ENCODE results near the gene AATK. TPM values are rescaled to one million over a fixed set of nuclear protein-coding genes. Genes with fewer than 3 reads are reported as not detected.

Gene AATK
- total RNA-seq, 1 donor from 2014 or later: 0.42 TPM

DNA sequence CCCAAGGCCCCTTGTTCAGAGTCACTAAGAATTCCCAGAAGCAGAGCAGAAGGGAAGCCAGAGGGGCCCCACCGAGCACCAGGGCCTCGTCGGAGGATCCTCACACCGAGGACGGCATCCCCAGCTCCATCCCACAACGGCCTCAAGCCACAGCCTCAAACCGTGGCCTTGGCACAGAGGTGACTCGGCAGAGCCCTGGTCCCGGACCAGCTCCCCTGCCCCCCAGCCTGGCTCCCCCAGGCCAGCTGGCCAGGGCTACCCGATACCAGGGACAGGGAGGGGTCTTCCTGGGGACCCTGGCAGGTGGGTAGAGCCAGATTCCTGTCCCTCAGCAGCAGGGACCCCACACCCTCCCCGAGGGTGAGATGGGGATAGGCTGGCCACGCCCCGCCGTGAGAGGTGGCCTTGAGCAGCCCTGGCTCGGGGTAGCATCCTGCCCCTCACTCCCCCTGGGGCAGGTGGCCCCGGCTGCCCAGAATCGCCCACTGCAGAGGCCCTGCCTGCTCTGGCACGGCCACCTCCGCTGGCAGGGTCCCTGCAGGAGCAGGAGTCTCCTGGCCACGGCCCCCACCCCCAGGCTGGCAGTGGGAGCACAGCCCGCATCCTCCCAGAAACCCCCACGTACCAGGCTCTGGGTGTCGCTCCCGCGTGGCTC is 6.3 kb downstream of the AATK start:
- no peak for ATAC-seq (ENCODE audit: low read depth)
- H3K9me3 Mint-ChIP-seq: no peaks in the 10 kb centered on the region
- TF ChIP-seq, protein P1, sequence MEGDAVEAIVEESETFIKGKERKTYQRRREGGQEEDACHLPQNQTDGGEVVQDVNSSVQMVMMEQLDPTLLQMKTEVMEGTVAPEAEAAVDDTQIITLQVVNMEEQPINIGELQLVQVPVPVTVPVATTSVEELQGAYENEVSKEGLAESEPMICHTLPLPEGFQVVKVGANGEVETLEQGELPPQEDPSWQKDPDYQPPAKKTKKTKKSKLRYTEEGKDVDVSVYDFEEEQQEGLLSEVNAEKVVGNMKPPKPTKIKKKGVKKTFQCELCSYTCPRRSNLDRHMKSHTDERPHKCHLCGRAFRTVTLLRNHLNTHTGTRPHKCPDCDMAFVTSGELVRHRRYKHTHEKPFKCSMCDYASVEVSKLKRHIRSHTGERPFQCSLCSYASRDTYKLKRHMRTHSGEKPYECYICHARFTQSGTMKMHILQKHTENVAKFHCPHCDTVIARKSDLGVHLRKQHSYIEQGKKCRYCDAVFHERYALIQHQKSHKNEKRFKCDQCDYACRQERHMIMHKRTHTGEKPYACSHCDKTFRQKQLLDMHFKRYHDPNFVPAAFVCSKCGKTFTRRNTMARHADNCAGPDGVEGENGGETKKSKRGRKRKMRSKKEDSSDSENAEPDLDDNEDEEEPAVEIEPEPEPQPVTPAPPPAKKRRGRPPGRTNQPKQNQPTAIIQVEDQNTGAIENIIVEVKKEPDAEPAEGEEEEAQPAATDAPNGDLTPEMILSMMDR (IDR thresholded peaks at IDR 0.05): no peak
- CTCF ChIA-PET: no interaction called here
- no peak overlapping the region for H3K4me3 Mint-ChIP-seq
- H3K27ac Mint-ChIP-seq: no peak overlapping the region
- peaks cover 4% of the 10 kb centered on the region for H3K4me1 Mint-ChIP-seq
- no peak for DNase-seq
- H3K36me3 Mint-ChIP-seq (ENCODE audit: low read depth): no peaks in the 10 kb centered on the region
- intact Hi-C loops (cut with micrococcal nuclease): loop anchor here (10.0 kb wide), 1 partner anchor 65 kb away; the partner anchor contains the start of gene CEP131
- peaks cover 21% of the 10 kb centered on the region for H3K27me3 Mint-ChIP-seq
- POLR2A ChIA-PET: no interaction called here

DNA sequence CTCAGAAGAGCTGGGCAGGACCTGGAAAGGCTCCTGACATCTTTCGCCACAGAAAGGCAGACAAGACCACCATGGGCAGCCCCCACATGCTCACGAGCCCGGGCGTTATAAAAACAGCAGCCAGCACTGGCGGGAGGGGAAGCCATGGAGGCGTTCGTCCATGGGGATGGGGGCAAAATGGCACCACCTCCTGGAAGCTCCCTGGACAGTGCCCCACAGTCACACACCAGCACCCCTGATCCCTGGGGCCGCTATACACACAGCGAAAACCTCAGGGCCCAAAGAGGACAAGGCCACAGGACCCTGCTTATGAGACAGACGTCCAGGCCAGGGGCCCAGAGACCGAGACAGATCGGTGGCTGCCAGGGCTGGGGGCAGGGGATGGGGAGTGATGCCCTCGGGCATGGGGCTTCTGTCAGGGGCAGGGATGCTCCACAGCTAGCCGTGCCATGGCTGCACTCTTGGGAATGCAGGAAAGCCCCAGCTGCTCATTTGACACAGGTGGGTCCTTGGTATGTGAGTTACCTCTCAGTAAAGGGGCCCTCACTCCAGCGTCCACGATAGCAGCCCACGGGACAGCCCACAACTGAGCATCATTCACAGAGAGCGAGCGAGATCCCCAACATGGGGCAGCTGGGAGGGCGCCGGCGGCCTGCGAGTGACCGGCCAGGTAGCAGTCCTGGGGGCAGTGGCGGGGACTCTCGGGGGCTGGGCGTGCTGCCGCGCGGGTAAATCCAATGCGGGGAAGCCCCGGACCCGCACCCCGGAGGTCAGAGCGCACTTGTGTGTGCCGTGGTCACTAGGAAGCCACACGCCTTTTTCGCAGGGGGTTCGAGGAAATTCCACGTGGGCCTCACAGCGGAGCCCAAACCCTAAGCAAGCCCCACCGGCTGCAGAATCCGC is 7.1 kb downstream of the AATK start:
- Mint-ChIP-seq H3K36me3 (ENCODE audit: low read depth) (no peaks in the 10 kb centered on the region), H3K4me1 (peaks cover 4% of the 10 kb centered on the region), H3K27me3 (peaks cover 15% of the 10 kb centered on the region), H3K9me3 (no peaks in the 10 kb centered on the region), H3K27ac (no peak overlapping the region), H3K4me3 (no peak overlapping the region)
- ATAC-seq (ENCODE audit: low read depth): no peak
- POLR2A ChIA-PET: no interaction called here
- intact Hi-C loops (cut with micrococcal nuclease): loop anchor here (10.0 kb wide), 1 partner anchor 66 kb away; the partner anchor contains the start of gene CEP131
- no peak for DNase-seq
- CTCF ChIA-PET: no interaction called here
- TF ChIP-seq, protein P1 (IDR thresholded peaks at IDR 0.05): no peak

DNA sequence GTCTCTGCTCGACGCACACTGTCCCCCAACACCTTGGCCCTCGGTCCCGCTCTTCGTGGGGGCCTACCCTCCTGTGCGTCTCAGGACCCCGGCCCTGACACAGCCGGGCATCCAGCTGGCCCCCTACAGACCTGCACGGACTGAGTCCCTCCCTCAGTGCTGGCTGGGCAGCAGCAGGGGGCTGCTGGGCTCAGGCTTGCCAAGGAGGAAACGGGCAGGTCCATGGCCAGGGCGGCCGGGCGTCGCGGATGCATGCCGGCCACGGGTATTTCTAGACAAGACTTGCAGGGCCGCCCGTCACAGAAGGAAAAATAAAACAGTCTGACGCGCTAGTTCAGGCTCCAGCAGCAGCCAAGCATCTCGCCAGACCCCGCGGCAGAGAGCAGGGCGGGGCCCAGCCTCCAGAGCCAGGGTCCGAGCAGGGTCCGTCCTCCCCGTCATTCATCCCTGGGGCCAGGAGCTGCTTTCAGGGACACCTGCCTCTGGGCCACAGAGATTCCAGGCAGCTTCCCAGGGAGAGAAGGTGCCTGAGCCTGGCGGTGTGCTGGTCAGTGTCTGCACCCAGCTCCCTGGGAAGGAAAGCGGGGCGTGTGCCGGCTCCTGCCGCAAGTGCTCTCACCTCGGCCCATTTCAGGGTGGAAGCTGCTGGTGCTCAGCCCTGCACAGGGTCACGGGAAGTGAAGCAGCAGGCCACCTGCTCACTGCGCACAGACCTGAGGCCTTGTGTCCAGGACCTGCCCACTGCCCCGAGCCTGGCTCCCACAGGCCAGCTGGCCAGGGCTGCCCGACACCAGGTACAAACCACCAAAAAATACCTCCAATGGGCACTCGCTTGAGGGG is 8.0 kb downstream of the AATK start:
- H3K4me3 Mint-ChIP-seq: no peak overlapping the region
- peaks cover 11% of the 10 kb centered on the region for H3K27me3 Mint-ChIP-seq
- H3K4me1 Mint-ChIP-seq: peaks cover 7% of the 10 kb centered on the region
- TF ChIP-seq, protein P1 (IDR thresholded peaks at IDR 0.05): no peak
- DNase-seq (no peak), ATAC-seq (ENCODE audit: low read depth) (no peak)
- H3K9me3 Mint-ChIP-seq: no peaks in the 10 kb centered on the region
- ChIA-PET CTCF (no interaction called here), POLR2A (no interaction called here)
- intact Hi-C loops (cut with micrococcal nuclease): loop anchor here (10.0 kb wide), 1 partner anchor 67 kb away; the partner anchor contains the start of gene CEP131
- no peak overlapping the region for H3K27ac Mint-ChIP-seq
- no peaks in the 10 kb centered on the region for H3K36me3 Mint-ChIP-seq (ENCODE audit: low read depth)

DNA sequence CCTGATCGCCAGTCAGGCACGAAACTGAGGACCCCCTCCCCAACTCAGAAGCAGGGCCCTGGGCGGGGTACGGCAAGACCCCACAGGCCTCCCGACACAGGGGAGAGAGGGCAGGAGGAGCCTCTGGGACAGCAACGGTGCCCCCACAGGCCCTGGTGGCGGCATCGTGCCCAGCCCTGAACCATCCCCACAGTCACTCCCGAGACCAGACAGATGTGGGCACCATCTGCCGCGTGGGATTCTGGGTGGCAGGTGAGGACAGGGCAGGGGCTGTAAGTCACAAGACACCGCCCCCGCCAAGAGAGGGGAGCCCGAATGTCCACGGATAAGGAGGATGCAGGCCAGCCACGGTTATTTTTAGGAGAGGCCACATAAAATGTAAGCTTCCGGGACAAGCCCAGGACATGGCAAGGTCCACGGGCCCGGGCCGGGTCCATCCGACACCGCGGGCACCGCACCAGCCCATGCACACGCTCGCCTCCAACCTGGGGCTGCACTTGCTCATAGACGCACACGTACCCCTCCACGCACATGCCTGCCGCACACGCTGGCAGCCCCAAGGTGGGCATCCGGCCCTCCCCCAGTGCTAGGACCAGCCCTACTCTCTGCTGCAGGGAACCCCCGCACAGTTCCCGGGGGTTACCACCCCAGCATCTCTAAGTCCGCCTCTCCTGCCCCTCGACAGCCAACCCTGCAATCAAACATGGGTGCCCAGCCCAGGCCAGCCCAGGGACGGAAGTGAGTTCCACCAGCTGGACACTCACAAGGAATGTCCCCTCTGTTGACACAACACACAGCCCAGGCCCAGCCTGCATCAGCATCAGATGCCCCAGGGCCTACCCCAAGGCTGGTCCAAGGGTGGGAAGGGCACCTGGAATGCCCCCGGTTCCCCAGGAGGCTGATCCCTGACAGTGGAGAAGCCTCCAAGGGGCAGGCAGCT is 8.9 kb downstream of the AATK start:
- H3K9me3 Mint-ChIP-seq: no peaks in the 10 kb centered on the region
- H3K4me3 Mint-ChIP-seq: no peak overlapping the region
- intact Hi-C loops (cut with micrococcal nuclease): loop anchor here (10.0 kb wide), 1 partner anchor 68 kb away; the partner anchor contains the start of gene CEP131
- H3K36me3 Mint-ChIP-seq (ENCODE audit: low read depth): no peaks in the 10 kb centered on the region
- no peak overlapping the region for H3K27ac Mint-ChIP-seq
- peaks cover 8% of the 10 kb centered on the region for H3K27me3 Mint-ChIP-seq
- ATAC-seq (ENCODE audit: low read depth): no peak
- CTCF ChIA-PET: no interaction called here
- DNase-seq: no peak
- peaks cover 8% of the 10 kb centered on the region for H3K4me1 Mint-ChIP-seq
- TF ChIP-seq, protein P1 (IDR thresholded peaks at IDR 0.05): no peak
- POLR2A ChIA-PET: interaction anchor here (0.6 kb wide), 1 partner anchor 66 kb away, joined by 3 read pairs; no protein-coding TSS in a partner anchor
